NT2/D1 (cell line): Measurements from ENCODE around the gene C20orf202.
"Not testable (repeated sequence)": the region's sequence is repeated elsewhere in the genome, so short reads cannot be mapped to it uniquely, and the experiment has no call there.

Experiments
- DNase-seq: peaks from one replicate; pipeline ENCODE4 v3.0.0-alpha.2; 2011; ENCODE audit warnings: low read depth, low spot score
- H3K27me3 ChIP-seq: 2 replicates; pipeline ENCODE4 v1.6.0; 2011; ENCODE audit warnings: mild to moderate bottlenecking; ENCODE audit not compliant: insufficient read length, insufficient read depth
- H3K36me3 ChIP-seq: 2 replicates; pipeline ENCODE4 v1.6.1; 2011; ENCODE audit warnings: mild to moderate bottlenecking, low read length, mixed read lengths; ENCODE audit not compliant: insufficient read depth, insufficient read length
- H3K4me1 ChIP-seq: 2 replicates; pipeline ENCODE4 v1.5.1; 2011; ENCODE audit not compliant: insufficient read depth, insufficient read length
- H3K4me3 ChIP-seq: 2 replicates; pipeline ENCODE4 v1.5.1; 2011; ENCODE audit warnings: low read depth; ENCODE audit not compliant: insufficient read length
- H3K9ac ChIP-seq: 2 replicates; pipeline ENCODE4 v1.6.0; 2011; ENCODE audit warnings: low read depth; ENCODE audit not compliant: insufficient read length
- H3K9me3 ChIP-seq: 2 replicates; pipeline ENCODE4 v1.5.1; 2011; ENCODE audit warnings: mild to moderate bottlenecking, low read length; ENCODE audit not compliant: insufficient read depth
- SUZ12 ChIP-seq: IDR thresholded peaks from 2 replicates; pipeline ENCODE4 v1.6.1; 2011; ENCODE audit not compliant: insufficient read length, insufficient read depth; ENCODE audit errors: extremely low read depth
- YY1 ChIP-seq: IDR thresholded peaks from 2 replicates; pipeline ENCODE4 v1.6.1; 2011; ENCODE audit not compliant: insufficient read length, insufficient read depth
- ZNF274 ChIP-seq: IDR thresholded peaks from 2 replicates; pipeline ENCODE4 v1.6.1; 2011; ENCODE audit warnings: mild to moderate bottlenecking, low read depth, low read length

The C20orf202 gene

GRCh38 chr20:1241456-1241855 is 38.2 kb downstream of the C20orf202 start:
- Histone ChIP-seq H3K9ac (no peak overlapping the region), H3K4me3 (no peak overlapping the region), H3K36me3 (no peaks in the 10 kb centered on the region), H3K4me1 (no peaks in the 10 kb centered on the region), H3K27me3 (no peaks in the 10 kb centered on the region), H3K9me3 (no peaks in the 10 kb centered on the region)
- TF ChIP-seq SUZ12 (no peak), YY1 (no peak), ZNF274 (no peak)
- no peak for DNase-seq

DNA sequence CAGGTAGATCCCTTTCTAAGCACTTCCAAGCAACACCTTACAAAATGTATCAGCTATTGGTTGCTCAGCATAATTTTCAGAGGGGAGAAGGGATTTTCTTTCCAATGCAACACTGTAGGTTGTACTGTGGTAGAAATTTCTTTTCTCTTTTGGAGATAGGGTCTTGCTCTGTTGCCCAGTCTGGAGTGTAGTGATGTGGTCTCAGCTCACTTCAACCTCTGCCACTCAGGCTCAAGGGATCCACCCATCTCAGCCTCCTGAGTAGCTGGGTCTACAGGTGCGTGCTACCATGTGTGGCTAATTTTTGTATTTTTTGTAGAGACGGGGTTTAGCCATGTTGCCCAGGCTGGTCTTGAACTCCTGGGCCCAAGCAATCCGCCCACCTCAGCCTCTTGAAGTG is 38.8 kb downstream of the C20orf202 start:
- H3K4me3 ChIP-seq, result no peak overlapping the region
- H3K36me3 ChIP-seq, result no peaks in the 10 kb centered on the region
- no peaks in the 10 kb centered on the region for H3K4me1 ChIP-seq
- no peaks in the 10 kb centered on the region for H3K9me3 ChIP-seq
- TF ChIP-seq SUZ12 (no peak), YY1 (no peak), ZNF274 (no peak)
- H3K9ac ChIP-seq, result no peak overlapping the region
- H3K27me3 ChIP-seq, result no peaks in the 10 kb centered on the region
- no peak for DNase-seq

DNA sequence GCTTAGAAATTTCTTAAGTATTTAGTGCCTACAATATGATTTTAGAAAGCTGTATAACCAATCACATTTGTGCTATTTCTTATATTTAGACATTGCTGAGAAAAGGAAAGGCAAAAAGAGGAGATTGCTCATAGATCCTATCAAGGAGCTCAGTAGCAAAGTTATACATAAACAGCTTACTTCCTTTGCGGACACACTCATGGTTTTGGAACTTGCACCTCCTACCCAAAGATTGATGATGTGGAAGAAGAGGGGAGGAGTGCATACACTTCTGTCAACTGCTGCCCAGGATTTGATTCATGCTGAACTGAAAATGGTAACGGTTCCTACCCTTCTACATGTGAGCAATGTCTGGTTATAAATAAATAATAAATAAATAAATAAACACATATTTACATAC is 39.3 kb downstream of the C20orf202 start:
- H3K4me1 ChIP-seq, result no peaks in the 10 kb centered on the region
- no peaks in the 10 kb centered on the region for H3K36me3 ChIP-seq
- no peak overlapping the region for H3K9ac ChIP-seq
- TF ChIP-seq ZNF274 (no peak), SUZ12 (no peak), YY1 (no peak)
- H3K4me3 ChIP-seq, result no peak overlapping the region
- DNase-seq, result no peak
- no peaks in the 10 kb centered on the region for H3K27me3 ChIP-seq
- no peaks in the 10 kb centered on the region for H3K9me3 ChIP-seq

DNA sequence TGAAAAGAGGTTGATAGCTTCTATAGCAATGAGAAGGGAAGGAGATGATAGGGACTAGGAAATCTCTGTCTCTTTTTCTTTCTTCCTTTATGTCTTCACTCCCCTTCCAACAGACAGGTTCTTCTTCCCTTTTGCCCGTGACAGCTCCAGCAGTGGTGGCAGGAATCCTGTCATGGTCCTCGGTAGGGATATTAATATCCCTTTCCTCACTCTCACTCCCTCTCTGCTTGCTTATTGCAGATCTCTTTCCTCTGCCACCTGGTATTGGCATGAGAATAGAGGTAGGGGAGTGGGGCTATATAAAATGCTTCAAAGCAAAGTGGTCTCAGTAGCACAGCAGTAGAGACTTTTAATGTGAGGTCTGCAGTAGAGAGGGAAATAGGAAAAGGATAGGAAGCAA is 42.3 kb downstream of the C20orf202 start:
- Histone ChIP-seq H3K9ac (no peak overlapping the region), H3K36me3 (no peaks in the 10 kb centered on the region), H3K4me1 (no peaks in the 10 kb centered on the region), H3K27me3 (no peaks in the 10 kb centered on the region), H3K9me3 (no peaks in the 10 kb centered on the region), H3K4me3 (no peak overlapping the region)
- TF ChIP-seq YY1, result no peak
- TF ChIP-seq ZNF274, result no peak
- TF ChIP-seq SUZ12, result no peak
- DNase-seq, result no peak

DNA sequence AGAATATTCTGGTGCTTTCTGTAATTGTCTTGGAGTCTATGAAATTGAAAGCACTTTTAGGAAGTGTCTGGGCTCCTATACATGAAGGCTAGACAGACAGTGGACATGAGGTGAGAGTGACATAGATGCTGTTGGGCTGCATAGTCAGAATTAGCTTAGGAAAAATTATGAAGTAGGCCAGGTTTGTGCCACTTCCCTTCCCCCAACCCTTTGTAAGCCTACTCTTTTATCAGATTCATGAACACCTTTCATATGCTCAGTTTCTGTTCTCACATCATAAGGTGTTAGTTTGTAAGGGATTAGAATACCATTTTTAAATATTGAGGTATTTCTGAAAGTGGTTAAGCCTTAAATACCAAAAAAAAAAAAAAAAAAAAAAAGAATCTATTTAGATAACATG is 44.4 kb downstream of the C20orf202 start:
- Histone ChIP-seq H3K4me1 (no peaks in the 10 kb centered on the region), H3K9me3 (no peaks in the 10 kb centered on the region), H3K9ac (no peak overlapping the region), H3K4me3 (no peak overlapping the region), H3K36me3 (no peaks in the 10 kb centered on the region), H3K27me3 (no peaks in the 10 kb centered on the region)
- DNase-seq, result no peak
- TF ChIP-seq YY1 (no peak), ZNF274 (no peak), SUZ12 (no peak)

DNA sequence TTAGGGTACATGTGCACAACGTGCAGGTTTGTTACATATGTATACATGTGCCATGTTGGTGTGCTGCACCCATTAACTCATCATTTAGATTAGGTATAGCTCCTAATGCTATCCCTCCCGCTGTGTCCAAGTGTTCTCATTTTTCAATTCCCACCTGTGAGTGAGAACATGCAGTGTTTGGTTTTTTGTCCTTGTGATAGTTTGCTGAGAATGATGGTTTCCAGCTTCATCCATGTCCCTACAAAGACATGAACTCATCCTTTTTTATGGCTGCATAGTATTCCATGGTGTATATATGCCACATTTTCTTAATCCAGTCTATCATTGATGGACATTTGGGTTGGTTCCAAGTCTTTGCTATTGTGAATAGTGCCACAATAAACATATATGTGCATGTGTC is 47.0 kb downstream of the C20orf202 start:
- not testable (repeated sequence) for H3K36me3 ChIP-seq, H3K27me3 ChIP-seq, DNase-seq, H3K4me3 ChIP-seq, H3K4me1 ChIP-seq, H3K9ac ChIP-seq, H3K9me3 ChIP-seq

DNA sequence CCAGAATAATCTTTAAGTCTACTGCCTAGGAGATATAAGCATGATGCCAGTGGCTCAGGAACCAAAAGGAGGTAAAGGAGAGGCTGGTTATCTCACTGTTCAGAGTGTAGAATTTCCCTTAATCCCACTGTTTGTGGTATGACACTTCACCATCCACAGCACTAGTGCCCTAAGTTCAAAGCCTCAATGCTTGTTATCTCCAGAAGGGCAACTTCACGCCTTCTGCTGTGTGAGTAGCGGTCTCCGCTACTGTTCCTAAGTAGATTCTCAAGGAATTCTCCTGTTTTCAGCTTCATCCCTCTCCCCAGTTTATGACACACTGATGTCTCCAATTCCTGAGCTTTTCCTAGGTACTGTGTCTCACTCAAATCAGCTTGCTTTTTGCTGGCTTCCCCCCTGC is 49.2 kb downstream of the C20orf202 start:
- Histone ChIP-seq H3K4me3 (no peak overlapping the region), H3K36me3 (no peaks in the 10 kb centered on the region), H3K9ac (no peak overlapping the region), H3K27me3 (peaks cover 4% of the 10 kb centered on the region), H3K9me3 (peaks cover 6% of the 10 kb centered on the region; the same call in 1 of the 2 replicates), H3K4me1 (no peaks in the 10 kb centered on the region)
- DNase-seq, result no peak
- TF ChIP-seq SUZ12, result no peak
- no peak for TF ChIP-seq YY1
- TF ChIP-seq ZNF274, result no peak

GRCh38 chr20:1254254-1254653 is 51.0 kb downstream of the C20orf202 start:
- DNase-seq, result no peak
- Histone ChIP-seq H3K27me3 (peaks cover 15% of the 10 kb centered on the region), H3K36me3 (no peaks in the 10 kb centered on the region), H3K4me3 (no peak overlapping the region), H3K4me1 (no peaks in the 10 kb centered on the region), H3K9ac (no peak overlapping the region), H3K9me3 (peaks cover 6% of the 10 kb centered on the region; the same call in 1 of the 2 replicates)
- no peak for TF ChIP-seq YY1
- no peak for TF ChIP-seq SUZ12
- TF ChIP-seq ZNF274, result no peak
